GM13977 (cell line): ENCODE results near the gene SLC15A5.

ENCODE experiments used
- DNase-seq: peaks from one replicate; pipeline ENCODE4 v3.0.0; 2012; ENCODE audit warnings: low spot score
- in situ Hi-C: fragments of 300-500 bp; cut with MboI; formaldehyde crosslinking; loops from one replicate; pipeline ENCODE4 v1.12.0; 2022; ENCODE audit warnings: low sequenced_read_pairs, low pct_unique_long_range_greater_than_20kb, mixed read lengths, inconsistent platforms; ENCODE audit not compliant: unreplicated experiment
- TF ChIP-seq, protein P1 (sequence below): IDR thresholded peaks from 2 replicates; pipeline ENCODE4 v1.5.1; 2012; ENCODE audit warnings: mild to moderate bottlenecking, control low read depth; ENCODE audit not compliant: insufficient read depth; ENCODE audit errors: extremely low read depth, missing control alignments

SLC15A5 gene

DNA sequence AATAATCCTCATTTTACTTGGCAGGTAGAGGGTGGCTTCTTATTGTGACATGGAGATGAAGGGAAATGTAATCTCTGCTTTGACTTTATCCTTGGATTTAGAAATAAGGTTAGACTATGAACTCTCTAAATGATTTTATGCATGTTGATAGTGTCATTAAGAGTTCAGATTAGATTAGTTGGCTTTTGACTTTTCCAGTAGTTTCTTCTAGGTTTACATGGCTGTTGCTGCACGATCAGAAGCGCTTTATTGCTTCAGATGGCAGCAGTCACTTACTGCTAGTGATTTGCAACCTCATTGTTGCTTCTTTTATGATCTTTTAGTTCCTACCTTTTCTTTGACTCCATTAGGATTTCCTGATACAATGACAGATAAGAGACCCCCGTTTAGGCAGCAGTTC is 32.3 kb downstream of the SLC15A5 start:
- no peak for DNase-seq
- TF ChIP-seq, protein P1, sequence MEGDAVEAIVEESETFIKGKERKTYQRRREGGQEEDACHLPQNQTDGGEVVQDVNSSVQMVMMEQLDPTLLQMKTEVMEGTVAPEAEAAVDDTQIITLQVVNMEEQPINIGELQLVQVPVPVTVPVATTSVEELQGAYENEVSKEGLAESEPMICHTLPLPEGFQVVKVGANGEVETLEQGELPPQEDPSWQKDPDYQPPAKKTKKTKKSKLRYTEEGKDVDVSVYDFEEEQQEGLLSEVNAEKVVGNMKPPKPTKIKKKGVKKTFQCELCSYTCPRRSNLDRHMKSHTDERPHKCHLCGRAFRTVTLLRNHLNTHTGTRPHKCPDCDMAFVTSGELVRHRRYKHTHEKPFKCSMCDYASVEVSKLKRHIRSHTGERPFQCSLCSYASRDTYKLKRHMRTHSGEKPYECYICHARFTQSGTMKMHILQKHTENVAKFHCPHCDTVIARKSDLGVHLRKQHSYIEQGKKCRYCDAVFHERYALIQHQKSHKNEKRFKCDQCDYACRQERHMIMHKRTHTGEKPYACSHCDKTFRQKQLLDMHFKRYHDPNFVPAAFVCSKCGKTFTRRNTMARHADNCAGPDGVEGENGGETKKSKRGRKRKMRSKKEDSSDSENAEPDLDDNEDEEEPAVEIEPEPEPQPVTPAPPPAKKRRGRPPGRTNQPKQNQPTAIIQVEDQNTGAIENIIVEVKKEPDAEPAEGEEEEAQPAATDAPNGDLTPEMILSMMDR, result no peak
- in situ Hi-C loops, result no loop called here

DNA sequence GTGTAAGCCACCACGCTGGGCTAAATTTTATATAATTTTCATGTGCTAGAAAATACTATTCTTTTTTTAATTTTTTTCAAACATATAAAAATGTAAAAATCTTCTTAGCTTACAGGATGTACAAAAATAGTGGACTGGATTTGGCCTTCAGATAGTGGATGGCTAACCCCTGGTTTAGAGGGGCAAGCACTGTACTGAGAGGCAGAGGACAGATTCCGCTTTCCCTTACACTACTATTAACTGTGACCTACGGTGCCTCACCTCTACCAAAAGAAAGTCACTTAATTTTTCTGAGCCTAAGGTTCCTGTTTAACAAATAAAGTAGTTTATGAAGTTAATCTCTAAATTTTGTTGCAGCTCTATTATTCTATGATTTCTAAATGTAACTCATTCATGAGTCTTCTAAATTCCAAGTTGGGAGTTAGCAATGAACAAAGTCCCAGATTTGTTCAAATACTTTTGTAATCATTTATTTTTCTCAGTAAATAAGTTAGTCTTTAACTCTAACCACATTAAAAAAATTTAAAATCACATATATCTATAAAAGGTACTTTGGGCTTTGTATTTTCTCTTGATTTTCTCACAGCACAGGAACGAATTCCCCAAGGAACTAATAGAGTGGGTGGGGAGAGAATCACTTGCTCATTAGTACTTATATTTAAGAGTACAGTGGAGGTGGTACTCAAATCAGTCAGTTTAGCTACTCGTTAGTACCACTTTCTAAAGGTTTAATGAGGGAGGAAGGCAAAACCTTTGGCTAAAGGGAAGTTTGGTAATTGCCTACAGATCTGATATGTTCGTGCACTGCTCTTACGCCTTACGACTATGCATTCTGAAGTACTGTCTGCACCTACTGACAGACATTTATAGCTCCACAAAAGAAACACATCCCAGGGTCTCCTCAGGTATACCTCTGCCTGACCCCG is 33.7 kb downstream of the SLC15A5 start:
- in situ Hi-C loops, result no loop called here
- TF ChIP-seq, protein P1, result no peak
- no peak for DNase-seq

DNA sequence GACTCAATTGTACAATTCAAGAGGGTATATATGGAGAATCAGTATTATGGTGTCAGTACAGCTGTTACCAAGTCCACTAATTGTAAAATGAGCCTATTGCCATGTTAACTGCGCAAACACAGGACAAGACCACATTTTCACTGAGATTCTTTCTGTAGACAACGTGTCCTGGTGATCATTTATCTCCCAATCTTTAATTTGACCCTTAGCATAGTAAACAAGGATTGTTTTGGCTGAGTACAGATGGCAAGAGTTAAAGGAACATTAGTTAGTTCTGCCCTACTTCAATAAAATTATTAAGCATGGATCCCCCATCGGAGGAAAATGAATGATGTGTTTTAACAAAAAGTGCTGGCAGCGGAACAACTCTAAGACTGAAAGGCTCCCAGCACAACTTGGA is 36.1 kb downstream of the SLC15A5 start:
- in situ Hi-C loops, result no loop called here
- TF ChIP-seq, protein P1, result no peak
- no peak for DNase-seq

DNA sequence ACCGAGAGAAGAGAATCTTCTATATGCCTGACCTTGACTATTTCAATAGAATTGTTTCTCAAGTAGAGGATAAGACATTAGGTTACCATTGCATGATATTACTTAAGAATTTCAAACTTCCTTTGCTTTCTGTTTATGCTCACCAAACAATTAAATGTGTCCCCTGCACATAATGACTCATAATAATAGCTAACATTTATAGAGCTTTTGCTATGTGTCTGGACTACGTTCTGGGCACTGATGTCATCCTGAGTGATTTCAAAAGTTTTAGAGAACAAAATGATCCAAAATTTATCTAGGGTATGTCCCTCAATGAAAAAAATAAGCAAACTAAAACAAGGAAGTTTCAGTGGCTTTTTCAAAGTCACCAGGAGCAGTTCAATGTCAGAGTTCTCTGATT is 38.8 kb downstream of the SLC15A5 start:
- in situ Hi-C loops, result no loop called here
- TF ChIP-seq, protein P1, result no peak
- no peak for DNase-seq

DNA sequence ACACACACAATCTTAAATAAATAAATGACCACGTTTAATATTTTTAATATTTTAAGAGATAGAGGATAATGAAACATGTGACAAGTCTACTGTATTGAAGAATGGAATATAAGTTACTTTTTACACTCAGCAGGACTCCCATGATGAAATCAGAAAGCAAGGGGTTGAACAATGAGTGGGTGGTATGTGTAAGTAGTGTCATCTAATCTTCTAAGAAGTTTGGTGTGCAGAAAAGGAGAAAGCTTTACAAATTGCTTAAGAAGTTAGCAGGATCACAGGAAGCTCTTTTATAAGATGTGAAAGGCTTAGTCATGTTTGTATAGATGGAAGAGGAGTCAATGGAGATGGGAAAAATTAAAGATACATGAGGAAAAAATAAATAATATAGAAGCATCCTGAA is 47.8 kb downstream of the SLC15A5 start:
- in situ Hi-C loops, result no loop called here
- DNase-seq, result no peak
- TF ChIP-seq, protein P1, result no peak

DNA sequence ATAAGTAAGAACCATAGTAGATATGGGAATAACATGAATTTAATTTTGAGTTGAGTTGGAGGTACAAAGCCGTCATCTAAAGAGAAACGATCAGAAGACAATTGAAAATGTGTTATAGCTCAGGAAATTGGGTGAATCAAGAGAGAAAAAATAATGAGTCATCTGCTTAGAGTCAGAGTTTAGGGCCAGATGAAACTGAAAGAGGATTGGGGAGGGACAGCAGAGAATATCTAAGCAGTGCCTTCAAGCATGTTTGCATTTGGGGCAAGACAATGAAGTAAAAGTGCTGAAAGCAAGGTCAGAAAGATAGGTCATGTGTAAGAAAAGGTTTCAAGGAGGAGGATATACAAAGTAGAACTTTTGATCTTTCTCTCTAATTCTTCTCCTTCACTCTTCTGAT is 49.4 kb downstream of the SLC15A5 start:
- in situ Hi-C loops, result no loop called here
- TF ChIP-seq, protein P1, result no peak
- peak; percentile 10 for DNase-seq
